ENCODE results near the gene LBHD2.
"Not testable (repeated sequence)": the region's sequence is repeated elsewhere in the genome, so short reads cannot be mapped to it uniquely, and the experiment has no call there.

The LBHD2 gene

GRCh38 chr14:103084021-103084919 is at the start of gene LBHD2:
Gene LBHD2 (plus strand): TSS chr14:103084210. CDS start chr14:103086013, 1,803 bp downstream.
- in situ Hi-C loops (cut with MboI; ENCODE audit: low sequenced_read_pairs): loop anchor here (10.0 to 25.0 kb wide), 2 partner anchors 211 to 453 kb away; partner anchors contain the start of gene TRMT61A

DNA sequence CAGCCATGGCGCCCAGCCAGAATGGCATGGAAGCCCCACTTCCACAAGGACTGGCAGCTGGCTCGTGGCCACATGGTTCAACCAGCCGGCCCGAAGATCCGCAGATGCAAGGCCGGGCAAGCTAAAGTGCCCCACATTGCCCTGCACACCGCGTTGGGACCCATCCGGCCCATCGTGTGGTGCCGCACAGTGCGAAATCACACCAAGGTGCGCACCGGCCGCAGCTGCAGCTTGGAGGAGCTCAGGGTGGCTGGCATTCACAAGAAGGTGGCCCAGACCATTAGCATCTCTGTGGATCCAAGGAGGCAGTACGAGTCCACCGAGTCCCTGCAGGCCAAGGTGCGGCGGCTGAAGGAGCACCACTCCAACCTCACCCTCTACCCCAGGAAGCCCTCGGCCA is 42.5 kb upstream of the LBHD2 start:
- in situ Hi-C loops (cut with MboI; ENCODE audit: low sequenced_read_pairs): no loop called here

DNA sequence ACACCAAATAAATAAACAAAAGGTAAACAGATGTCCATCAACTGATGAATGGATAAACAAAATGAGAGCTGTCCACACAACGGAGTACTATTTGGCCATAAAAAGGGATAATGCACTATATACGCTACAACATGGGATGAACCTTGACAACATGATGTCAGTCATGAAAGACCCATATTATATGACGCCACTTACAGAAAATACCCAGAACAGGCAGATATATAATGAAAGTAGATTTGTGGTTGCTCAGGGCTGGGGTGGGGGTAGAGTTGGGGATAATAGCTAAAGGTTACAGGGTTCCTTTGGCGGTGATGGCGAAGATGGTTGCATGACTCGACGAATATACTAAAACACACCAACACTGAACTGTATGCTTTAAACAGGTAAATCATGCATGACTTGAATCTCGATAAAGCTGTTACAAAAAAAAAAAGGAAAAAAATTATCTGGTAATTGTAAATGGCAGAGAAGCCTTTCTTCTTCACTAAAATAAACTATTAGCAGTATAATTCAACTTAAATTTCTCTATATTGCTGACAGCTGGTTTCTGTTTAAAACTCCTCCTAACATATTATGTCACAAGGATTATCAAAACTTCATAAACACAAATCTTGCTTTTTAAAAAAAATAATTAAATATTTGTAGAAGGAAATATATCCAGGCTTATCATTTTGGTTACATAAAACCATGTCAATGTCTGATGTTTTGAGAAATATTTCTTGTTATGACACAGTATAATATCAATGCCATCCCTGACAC is 40.6 kb upstream of the LBHD2 start:
- in situ Hi-C loops (cut with MboI; ENCODE audit: low sequenced_read_pairs): no loop called here

DNA sequence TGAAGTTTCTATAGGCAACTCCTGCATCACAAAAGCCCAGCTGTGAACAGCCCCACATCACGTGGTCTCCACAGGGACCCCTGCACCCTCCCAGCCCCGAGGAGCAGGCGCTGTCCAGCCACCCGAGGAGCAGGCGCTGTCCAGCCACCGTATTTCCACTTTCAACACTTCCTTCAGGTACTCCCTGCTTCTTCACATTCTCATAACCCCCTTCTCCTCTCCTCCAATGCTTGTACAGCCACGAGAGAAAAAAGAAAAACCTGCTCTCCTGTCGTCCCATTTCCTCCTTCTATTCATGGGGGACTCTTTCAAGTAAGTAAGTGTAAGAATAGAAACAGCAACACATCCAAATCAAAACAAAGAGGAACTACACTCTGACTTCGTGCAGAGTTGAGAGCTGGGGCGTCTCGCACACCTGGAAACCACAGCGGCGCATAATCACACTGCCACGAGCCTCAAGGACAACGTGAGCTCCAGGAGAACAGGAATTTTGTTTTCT is 38.6 kb upstream of the LBHD2 start:
- in situ Hi-C loops (cut with MboI; ENCODE audit: low sequenced_read_pairs): no loop called here

DNA sequence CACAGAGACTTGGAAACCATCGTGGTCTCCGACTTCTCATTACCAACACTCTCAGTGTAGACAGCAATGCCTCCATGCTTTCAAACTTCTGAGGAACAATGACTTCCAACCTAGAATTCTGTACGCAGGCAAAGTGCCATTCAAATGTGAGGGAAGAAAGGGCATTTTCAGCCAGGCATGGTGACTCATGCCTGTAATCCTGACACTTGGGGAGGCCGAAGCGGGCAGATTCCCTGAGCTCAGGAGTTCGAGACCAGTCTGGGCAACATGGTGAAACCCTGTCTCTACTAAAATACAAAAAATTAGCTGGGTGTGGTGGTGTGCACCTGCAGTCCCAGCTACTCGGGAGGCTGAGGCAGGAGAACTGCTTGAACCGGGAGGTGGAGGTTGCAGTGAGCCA is 36.6 kb upstream of the LBHD2 start:
- in situ Hi-C loops (cut with MboI; ENCODE audit: low sequenced_read_pairs): not testable (repeated sequence)

DNA sequence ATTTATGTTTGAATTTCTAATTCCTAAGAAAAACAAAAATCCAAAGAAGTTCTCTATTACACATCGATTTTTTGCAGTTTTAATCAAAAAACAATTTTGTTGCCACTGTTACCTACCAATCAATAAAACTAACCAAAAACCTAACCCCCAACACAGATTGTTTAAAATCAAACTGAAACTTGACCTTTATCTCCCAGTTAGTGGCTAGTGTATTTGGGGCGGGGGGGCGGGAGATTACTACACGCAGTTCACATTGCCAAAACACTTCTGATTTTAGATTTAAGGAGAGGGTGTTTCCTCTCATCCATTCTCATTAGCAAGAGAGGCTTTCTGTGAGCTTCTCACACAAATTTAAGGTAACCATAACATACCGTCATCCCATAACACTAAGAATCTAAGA is 33.1 kb upstream of the LBHD2 start:
- in situ Hi-C loops (cut with MboI; ENCODE audit: low sequenced_read_pairs): no loop called here

- in situ Hi-C loops (cut with MboI; ENCODE audit: low sequenced_read_pairs): no loop called here
These were observed 31.6 kb upstream of the LBHD2 start for GRCh38 chr14:103052407-103052806.

- in situ Hi-C loops (cut with MboI; ENCODE audit: low sequenced_read_pairs): no loop called here
These were observed 28.3 kb upstream of the LBHD2 start for GRCh38 chr14:103055695-103056094.

DNA sequence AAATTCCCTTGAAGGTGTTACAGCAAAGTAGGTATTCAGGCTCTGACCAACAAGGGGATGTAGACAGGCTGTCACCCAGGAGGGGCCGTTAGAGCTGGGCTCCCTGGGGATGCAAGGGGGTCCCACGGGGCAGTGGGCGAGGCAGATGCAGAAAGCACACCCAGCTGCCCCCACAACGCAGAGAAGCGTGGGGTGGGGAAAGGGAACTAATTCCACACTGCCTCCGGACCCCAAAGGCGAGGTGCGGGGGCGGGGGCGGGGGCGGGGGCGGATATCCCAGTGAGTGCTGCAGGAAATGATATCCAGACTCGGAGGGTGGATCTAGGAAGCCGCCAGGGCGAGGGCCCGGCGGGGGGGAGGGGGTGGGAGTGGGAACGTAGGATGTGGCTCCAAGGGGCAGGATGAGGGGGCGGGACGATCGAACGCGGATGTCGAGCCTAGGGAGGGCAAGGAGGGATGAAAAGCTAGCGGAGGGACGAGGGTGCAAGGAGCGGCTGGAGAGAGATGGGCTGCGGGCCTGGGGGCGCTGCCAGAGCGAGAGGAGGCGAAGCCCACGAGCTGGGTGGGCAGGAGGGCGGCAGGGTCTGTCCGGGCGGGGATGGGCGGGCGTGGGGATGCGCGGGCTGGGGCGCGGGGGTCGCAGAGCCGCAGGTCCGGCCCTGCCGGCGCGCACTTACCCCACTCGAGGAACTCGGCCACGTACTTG is 27.5 kb upstream of the LBHD2 start:
- in situ Hi-C loops (cut with MboI; ENCODE audit: low sequenced_read_pairs): no loop called here

- in situ Hi-C loops (cut with MboI; ENCODE audit: low sequenced_read_pairs): no loop called here
These were observed 27.0 kb upstream of the LBHD2 start for GRCh38 chr14:103057028-103057371.

- in situ Hi-C loops (cut with MboI; ENCODE audit: low sequenced_read_pairs): no loop called here
These were observed 26.4 kb upstream of the LBHD2 start, which contains the start of gene CDC42BPB for GRCh38 chr14:103057372-103058163. Gene CDC42BPB (minus strand): TSS chr14:103057549. CDS start chr14:103057173, 376 bp downstream.

DNA sequence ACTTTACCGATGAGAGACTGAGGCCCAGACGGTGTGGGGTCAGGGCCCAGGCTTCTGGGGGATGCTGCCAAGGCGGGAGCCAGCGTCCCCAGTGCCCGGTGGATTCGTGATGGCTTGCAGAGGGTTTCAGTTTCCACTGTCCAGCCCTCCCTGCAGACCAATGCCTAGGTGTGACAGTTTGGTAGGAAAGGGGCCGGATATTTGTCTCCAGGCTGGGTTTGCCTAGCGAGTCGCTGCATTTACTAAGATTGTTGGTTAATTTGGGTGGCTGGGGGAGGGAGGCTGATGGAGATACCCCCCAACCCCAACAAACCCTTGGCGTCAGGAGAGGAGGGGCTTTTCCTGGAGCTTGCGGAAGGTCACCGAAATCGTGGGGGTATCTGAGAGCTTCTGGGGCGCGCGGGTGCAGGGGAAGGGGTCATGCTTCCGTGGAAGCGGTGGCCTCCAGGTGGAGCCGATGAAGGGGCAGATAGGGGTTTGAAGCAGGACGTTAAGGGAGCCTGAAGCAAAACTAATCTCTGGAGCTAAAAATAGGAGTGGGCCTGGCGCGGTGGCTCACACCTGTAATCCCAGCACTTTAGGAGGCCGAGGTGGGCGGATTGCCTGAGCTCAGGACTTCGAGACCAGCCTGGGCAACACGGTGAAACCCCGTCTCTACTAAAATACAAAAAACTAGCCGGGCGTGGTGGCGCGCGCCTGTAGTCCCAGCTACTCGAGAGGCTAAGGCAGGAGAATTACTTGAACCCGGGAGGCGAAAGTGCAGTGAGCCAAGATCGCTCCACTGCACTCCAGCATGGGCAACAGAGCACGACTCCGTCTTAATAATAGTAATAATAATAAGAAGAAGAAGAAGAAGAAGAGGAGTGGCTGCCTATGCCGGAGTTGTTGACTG is 25.6 kb upstream of the LBHD2 start:
- in situ Hi-C loops (cut with MboI; ENCODE audit: low sequenced_read_pairs): no loop called here

DNA sequence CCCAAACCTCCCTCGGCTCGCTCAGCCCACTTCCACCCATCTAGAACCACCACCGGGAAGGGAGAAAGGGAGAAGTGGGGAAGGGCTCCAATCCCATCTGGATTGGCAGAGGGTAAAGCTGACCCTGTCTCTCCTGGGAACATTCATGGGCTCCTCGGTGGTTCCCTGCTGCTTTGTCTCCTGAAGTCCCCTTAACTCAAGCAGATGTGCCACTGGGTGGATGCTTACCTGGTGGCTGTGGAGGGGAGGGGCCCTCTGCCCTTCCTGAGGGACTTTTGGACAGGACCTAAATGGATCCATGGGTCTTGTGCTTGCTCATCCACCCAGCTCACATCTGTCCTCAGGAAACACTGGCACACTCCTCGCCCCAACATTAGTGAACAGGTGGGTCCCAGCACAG is 24.5 kb upstream of the LBHD2 start:
- in situ Hi-C loops (cut with MboI; ENCODE audit: low sequenced_read_pairs): no loop called here

GRCh38 chr14:103061482-103061976 is 22.5 kb upstream of the LBHD2 start:
- in situ Hi-C loops (cut with MboI; ENCODE audit: low sequenced_read_pairs): no loop called here

DNA sequence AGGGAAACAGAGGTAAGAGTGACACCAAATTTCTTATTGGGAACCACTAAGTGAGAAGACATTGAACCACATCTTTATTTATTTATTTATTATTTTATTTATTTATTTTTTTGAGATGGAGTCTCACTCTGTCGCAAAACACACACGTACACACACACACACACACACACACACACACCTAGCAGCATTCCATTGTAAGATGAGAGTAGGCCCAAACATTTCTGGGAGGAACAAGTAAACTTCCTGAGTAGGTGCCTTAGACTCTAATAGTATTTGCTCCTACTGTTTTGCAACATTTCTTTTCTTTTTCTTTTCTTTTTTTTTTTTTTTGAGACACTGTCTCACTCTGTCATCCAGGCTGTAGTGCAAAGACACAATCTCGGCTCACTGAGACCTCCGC is 19.6 kb upstream of the LBHD2 start:
- in situ Hi-C loops (cut with MboI; ENCODE audit: low sequenced_read_pairs): no loop called here

DNA sequence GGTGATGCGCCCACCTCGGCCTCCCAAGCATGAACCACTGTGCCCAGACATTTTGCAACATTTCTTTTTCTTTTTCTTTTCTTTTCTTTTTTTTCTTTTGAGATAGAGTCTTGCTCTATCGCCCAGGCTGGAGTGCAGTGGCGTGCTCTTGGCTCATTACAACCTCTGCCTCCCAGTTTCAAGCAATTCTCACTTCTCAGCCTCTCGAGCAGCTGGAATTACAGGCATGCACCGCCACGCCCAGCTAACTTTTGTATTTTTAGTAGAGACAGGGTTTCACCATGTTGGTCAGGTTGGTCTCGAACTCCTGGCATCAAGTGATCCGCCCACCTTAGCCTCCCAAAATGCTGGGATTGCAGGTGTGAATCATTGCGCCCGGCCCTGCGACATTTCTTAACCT is 19.0 kb upstream of the LBHD2 start:
- in situ Hi-C loops (cut with MboI; ENCODE audit: low sequenced_read_pairs): no loop called here

GRCh38 chr14:103065861-103066260 is 18.1 kb upstream of the LBHD2 start:
- in situ Hi-C loops (cut with MboI; ENCODE audit: low sequenced_read_pairs): no loop called here

GRCh38 chr14:103066399-103066798 is 17.6 kb upstream of the LBHD2 start:
- in situ Hi-C loops (cut with MboI; ENCODE audit: low sequenced_read_pairs): no loop called here

Data from HL-60/S4 (cell line).